AG20443 (cell line): Measurements from ENCODE around the gene KRTAP21-3.
"Not testable (repeated sequence)": the region's sequence is repeated elsewhere in the genome, so short reads cannot be mapped to it uniquely, and the experiment has no call there.

ENCODE experiments used
- DNase-seq: peaks from one replicate; pipeline ENCODE4 v3.0.0; 2012; ENCODE audit warnings: low spot score, mixed read lengths

Gene KRTAP21-3

GRCh38 chr21:30718239-30718909 is at the start of gene KRTAP21-3:
Gene KRTAP21-3 (minus strand): TSS chr21:30718777. CDS start chr21:30718759, 18 bp downstream.
- DNase-seq = no peak

GRCh38 chr21:30760776-30761175 is 42.2 kb upstream of the KRTAP21-3 start:
- no peak for DNase-seq

GRCh38 chr21:30758306-30758705 is 39.7 kb upstream of the KRTAP21-3 start:
- DNase-seq = no peak

- not testable (repeated sequence) for DNase-seq
Observed at GRCh38 chr21:30755328-30755727, 36.8 kb upstream of the KRTAP21-3 start, which contains the start of gene KRTAP21-1. Gene KRTAP21-1 (minus strand): TSS chr21:30755428. CDS start chr21:30755378, 50 bp downstream.

GRCh38 chr21:30747159-30747558 is 28.6 kb upstream of the KRTAP21-3 start, which contains the start of gene KRTAP21-2:
Gene KRTAP21-2 (minus strand): TSS chr21:30747259. CDS start chr21:30747202, 57 bp downstream.
- no peak for DNase-seq

- DNase-seq = no peak
Observed at GRCh38 chr21:30740462-30740861, 21.9 kb upstream of the KRTAP21-3 start.

GRCh38 chr21:30733026-30733425 is 14.4 kb upstream of the KRTAP21-3 start:
- no peak for DNase-seq

- no peak for DNase-seq
Observed at GRCh38 chr21:30726726-30727125, 8.1 kb upstream of the KRTAP21-3 start.

- DNase-seq = no peak
Observed at GRCh38 chr21:30719401-30719800, 824 bp upstream of the KRTAP21-3 start.

- no peak for DNase-seq
Observed at GRCh38 chr21:30717105-30717504, 1.5 kb downstream of the KRTAP21-3 start.

GRCh38 chr21:30714946-30715345 is 3.6 kb downstream of the KRTAP21-3 start:
- DNase-seq = no peak

GRCh38 chr21:30714456-30714855 is 4.1 kb downstream of the KRTAP21-3 start:
- no peak for DNase-seq

- DNase-seq = no peak
Observed at GRCh38 chr21:30713766-30714165, 4.8 kb downstream of the KRTAP21-3 start.

- DNase-seq = no peak
Observed at GRCh38 chr21:30710499-30710898, 8.1 kb downstream of the KRTAP21-3 start.

GRCh38 chr21:30707409-30707808 is 11.2 kb downstream of the KRTAP21-3 start:
- no peak for DNase-seq

- DNase-seq = no peak
Observed at GRCh38 chr21:30695956-30696355, 22.6 kb downstream of the KRTAP21-3 start.

- no peak for DNase-seq
Observed at GRCh38 chr21:30689822-30690221, 28.8 kb downstream of the KRTAP21-3 start.

- DNase-seq = no peak
Observed at GRCh38 chr21:30684506-30684905, 34.1 kb downstream of the KRTAP21-3 start.

- no peak for DNase-seq
Observed at GRCh38 chr21:30680586-30680985, 38.0 kb downstream of the KRTAP21-3 start.

- DNase-seq = no peak
Observed at GRCh38 chr21:30676737-30677136, 41.8 kb downstream of the KRTAP21-3 start.

- DNase-seq = no peak
Observed at GRCh38 chr21:30674312-30674711, 44.3 kb downstream of the KRTAP21-3 start.

- no peak for DNase-seq
Observed at GRCh38 chr21:30672985-30673650, 45.5 kb downstream of the KRTAP21-3 start.

GRCh38 chr21:30668776-30669175 is 49.8 kb downstream of the KRTAP21-3 start:
- no peak for DNase-seq
